NB4 (cell line): ENCODE results near the gene FRA10AC1.

Source experiments
- MYC ChIP-seq: IDR thresholded peaks from 2 replicates; pipeline ENCODE4 v1.6.1; 2011; ENCODE audit warnings: low read depth, low read length
- POLR2A ChIP-seq: IDR thresholded peaks from 2 replicates; pipeline ENCODE4 v1.6.1; 2011; ENCODE audit warnings: mild to moderate bottlenecking; ENCODE audit not compliant: insufficient read length; ENCODE audit errors: extremely low read depth
- TF ChIP-seq, protein P1 (sequence below): IDR thresholded peaks from one replicate; pipeline ENCODE4 v1.5.1; 2012; ENCODE audit warnings: low read depth, low read length
- TF ChIP-seq, protein P2 (sequence below): IDR thresholded peaks from 2 replicates; pipeline ENCODE4 v1.6.1; 2011; ENCODE audit warnings: low read depth, low read length

DNA sequence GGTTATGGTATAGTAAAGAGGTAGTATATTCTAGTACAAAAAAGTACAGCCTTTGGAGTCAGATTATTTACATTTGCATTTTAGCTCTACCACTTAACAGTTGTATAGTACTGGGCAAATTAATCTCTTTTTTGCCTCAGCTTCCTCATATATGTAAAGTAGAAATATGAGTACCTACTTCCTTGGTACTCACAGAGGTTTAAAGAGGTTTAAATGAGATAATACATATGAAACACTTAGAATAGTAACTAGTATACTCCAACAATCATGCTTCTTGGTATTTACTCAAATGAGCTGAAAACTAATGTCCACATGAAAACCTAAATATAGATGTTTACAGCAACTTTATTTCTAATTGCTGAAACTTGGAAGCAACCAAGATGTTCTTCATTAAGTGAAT, 14.7 kb downstream of the FRA10AC1 start:
- TF ChIP-seq, protein P1, sequence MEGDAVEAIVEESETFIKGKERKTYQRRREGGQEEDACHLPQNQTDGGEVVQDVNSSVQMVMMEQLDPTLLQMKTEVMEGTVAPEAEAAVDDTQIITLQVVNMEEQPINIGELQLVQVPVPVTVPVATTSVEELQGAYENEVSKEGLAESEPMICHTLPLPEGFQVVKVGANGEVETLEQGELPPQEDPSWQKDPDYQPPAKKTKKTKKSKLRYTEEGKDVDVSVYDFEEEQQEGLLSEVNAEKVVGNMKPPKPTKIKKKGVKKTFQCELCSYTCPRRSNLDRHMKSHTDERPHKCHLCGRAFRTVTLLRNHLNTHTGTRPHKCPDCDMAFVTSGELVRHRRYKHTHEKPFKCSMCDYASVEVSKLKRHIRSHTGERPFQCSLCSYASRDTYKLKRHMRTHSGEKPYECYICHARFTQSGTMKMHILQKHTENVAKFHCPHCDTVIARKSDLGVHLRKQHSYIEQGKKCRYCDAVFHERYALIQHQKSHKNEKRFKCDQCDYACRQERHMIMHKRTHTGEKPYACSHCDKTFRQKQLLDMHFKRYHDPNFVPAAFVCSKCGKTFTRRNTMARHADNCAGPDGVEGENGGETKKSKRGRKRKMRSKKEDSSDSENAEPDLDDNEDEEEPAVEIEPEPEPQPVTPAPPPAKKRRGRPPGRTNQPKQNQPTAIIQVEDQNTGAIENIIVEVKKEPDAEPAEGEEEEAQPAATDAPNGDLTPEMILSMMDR = no peak
- TF ChIP-seq, protein P2, sequence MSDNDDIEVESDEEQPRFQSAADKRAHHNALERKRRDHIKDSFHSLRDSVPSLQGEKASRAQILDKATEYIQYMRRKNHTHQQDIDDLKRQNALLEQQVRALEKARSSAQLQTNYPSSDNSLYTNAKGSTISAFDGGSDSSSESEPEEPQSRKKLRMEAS = no peak
- TF ChIP-seq POLR2A (no peak), MYC (no peak)
